ENCODE measurements around the gene NIPA2. TPM values are rescaled to one million over a fixed set of nuclear protein-coding genes. Genes with fewer than 3 reads are reported as not detected.

NIPA2 gene
- total RNA-seq, 2 donors from 2014 or later = 72.2 to 99.5 TPM

DNA sequence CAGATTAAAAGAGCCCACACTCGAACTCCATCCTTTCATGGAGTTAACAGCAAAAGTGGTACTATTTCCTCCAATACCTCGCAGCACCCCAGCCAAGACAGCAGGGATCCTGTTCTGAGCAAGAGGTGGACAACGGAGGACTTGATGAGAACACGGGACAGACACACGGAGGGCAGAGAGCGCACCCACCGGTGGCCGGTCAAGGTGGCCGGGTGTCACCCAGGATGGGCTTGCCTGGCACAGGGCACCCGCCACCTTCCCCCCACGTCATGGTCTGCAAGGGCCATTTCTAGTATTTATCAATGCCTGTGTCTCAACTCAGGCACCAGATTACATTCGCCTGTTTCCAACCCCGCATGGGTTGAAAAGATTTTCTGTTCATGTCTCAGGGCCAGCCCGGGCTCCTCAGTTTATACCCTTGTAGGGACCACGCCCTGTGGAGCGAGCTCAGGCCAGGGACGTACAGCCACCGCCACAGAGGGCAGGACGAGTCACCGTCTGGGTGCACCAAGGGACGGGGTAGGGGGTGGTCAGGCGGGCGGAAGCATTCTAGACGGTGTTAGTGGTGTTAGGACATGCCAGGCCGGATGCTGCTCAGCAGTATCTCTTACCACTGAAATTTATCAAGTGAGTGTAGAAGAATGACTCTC, 77.5 kb downstream of the NIPA2 start:
- H3K4me3 ChIP-seq = no peak overlapping the region
- no peak overlapping the region for H3K9ac ChIP-seq (ENCODE audit: low read depth in 2 of 2, low read length in 2 of 2)
- H3K4me1 ChIP-seq = no peaks in the 10 kb centered on the region
- no peaks in the 10 kb centered on the region for H3K9me3 ChIP-seq
- TF ChIP-seq, protein P1, sequence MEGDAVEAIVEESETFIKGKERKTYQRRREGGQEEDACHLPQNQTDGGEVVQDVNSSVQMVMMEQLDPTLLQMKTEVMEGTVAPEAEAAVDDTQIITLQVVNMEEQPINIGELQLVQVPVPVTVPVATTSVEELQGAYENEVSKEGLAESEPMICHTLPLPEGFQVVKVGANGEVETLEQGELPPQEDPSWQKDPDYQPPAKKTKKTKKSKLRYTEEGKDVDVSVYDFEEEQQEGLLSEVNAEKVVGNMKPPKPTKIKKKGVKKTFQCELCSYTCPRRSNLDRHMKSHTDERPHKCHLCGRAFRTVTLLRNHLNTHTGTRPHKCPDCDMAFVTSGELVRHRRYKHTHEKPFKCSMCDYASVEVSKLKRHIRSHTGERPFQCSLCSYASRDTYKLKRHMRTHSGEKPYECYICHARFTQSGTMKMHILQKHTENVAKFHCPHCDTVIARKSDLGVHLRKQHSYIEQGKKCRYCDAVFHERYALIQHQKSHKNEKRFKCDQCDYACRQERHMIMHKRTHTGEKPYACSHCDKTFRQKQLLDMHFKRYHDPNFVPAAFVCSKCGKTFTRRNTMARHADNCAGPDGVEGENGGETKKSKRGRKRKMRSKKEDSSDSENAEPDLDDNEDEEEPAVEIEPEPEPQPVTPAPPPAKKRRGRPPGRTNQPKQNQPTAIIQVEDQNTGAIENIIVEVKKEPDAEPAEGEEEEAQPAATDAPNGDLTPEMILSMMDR (IDR thresholded peaks at IDR 0.05) = no peak
- peaks cover 4% of the 10 kb centered on the region for H3K36me3 ChIP-seq
- DNase-seq = no peak
- no peaks in the 10 kb centered on the region for H3K27me3 ChIP-seq
- H3K27ac ChIP-seq = no peak overlapping the region
- intact Hi-C loops (cut with DNase I) = no loop called here

DNA sequence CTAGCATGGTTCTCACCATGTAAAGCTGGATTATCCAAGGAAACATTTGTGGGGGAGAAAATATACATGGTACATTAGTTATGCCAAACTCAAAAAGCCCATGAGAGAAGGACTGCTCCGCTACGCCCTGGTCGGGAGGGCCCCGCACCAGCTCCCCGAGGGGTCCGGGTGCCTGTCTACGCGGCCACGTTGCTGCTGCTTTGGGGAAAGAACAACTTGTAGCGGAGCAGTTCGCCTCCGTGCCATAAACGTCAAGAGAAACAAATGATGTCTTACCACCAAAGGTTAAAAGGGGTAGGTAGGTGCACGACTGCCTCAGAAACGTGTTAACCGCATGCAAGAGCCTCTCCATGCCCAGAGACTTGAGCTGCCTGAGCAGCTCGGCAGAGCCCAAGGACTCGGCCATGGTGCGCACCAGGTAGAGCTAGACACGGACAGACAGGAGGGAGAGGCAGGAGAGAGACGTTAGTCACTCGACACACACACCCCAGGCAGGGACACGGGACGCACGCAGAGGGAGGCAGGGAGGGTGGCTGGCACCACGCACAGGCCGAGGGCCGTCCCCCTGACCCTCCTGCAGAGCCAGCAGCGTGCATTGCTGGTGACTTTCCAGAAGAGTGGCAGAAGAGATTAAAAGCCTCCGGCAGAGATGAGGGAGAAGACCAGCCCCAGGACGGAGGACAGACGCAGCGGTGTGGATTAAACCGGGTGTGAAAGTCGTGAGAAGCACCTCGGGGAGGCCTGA, 78.3 kb downstream of the NIPA2 start:
- intact Hi-C loops (cut with DNase I) = no loop called here
- Histone ChIP-seq H3K27ac (no peak overlapping the region), H3K4me3 (no peak overlapping the region), H3K36me3 (peaks cover 4% of the 10 kb centered on the region), H3K9me3 (no peaks in the 10 kb centered on the region), H3K9ac (ENCODE audit: low read depth in 2 of 2, low read length in 2 of 2) (no peak overlapping the region), H3K4me1 (no peaks in the 10 kb centered on the region), H3K27me3 (no peaks in the 10 kb centered on the region)
- no peak for DNase-seq
- TF ChIP-seq, protein P1 (IDR thresholded peaks at IDR 0.05) = no peak

- Histone ChIP-seq H3K36me3 (peaks cover 4% of the 10 kb centered on the region), H3K4me1 (no peaks in the 10 kb centered on the region), H3K9me3 (no peaks in the 10 kb centered on the region), H3K27ac (no peak overlapping the region), H3K4me3 (no peak overlapping the region), H3K27me3 (no peaks in the 10 kb centered on the region), H3K9ac (ENCODE audit: low read depth in 2 of 2, low read length in 2 of 2) (no peak overlapping the region)
- no peak for DNase-seq
- intact Hi-C loops (cut with DNase I) = no loop called here
- TF ChIP-seq, protein P1 (IDR thresholded peaks at IDR 0.05) = no peak
Measured at GRCh38 chr15:22917556-22917955, 79.1 kb downstream of the NIPA2 start.

Other genes with a start within 250 kb of the NIPA2 start
- gene NIPA1, start 52.0 kb upstream of the NIPA2 start, total RNA-seq = 10 to 100 TPM; 12.2 to 22.4 TPM
- gene CYFIP1, start 141.7 kb downstream of the NIPA2 start, total RNA-seq = 100 to 1,000 TPM; 119 to 165 TPM
- 10 to 100 TPM in 1 of 2 donors, 1 to 10 TPM in 1; 7.5 to 10.9 TPM for gene TUBGCP5, start 200.9 kb downstream of the NIPA2 start, total RNA-seq